ENCODE results near the gene KIF17.

- no peak for TF ChIP-seq CTCF (IDR thresholded peaks at IDR 0.05)
- no peak for TF ChIP-seq POLR2A (IDR thresholded peaks at IDR 0.05)
Observed at GRCh38 chr1:20704390-20705202, 13.2 kb downstream of the KIF17 start.
